ENCODE data around the gene SFXN2.

The SFXN2 gene

DNA sequence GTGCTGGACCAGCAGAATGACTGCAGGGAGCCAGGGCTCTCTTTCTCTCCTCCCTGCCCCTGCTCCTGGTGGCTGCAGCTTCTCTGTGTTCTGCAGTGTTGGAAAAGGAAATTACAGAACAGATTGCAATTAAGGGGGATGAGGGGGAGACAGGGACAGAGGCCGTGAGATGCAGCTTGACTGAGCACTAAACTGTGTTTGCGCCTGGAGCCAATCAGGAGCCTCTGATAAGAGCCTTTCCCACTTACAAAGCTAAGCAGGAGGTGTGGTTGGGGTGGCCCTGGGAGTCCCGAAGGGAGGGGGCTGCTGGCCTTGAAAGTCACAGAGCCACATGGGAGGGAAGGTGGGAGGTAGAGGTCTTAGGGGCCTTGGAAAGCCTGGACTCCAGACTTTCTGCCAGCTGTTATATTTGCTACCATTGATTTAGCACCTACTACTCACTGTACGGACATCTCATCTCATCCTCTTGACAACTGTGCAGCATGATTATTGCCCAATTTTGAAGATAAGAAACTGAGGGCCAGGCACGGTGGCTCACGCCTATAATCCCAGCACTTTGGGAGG is 43.5 kb upstream of the SFXN2 start:
- DNase-seq (ENCODE audit: low read depth), result no peak
- no peak overlapping the region for H3K4me3 ChIP-seq (ENCODE audit: low read length)
- TF ChIP-seq, protein P1, sequence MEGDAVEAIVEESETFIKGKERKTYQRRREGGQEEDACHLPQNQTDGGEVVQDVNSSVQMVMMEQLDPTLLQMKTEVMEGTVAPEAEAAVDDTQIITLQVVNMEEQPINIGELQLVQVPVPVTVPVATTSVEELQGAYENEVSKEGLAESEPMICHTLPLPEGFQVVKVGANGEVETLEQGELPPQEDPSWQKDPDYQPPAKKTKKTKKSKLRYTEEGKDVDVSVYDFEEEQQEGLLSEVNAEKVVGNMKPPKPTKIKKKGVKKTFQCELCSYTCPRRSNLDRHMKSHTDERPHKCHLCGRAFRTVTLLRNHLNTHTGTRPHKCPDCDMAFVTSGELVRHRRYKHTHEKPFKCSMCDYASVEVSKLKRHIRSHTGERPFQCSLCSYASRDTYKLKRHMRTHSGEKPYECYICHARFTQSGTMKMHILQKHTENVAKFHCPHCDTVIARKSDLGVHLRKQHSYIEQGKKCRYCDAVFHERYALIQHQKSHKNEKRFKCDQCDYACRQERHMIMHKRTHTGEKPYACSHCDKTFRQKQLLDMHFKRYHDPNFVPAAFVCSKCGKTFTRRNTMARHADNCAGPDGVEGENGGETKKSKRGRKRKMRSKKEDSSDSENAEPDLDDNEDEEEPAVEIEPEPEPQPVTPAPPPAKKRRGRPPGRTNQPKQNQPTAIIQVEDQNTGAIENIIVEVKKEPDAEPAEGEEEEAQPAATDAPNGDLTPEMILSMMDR (conservative IDR thresholded peaks at IDR 0.05; ENCODE audit: low read depth, low read length), result no peak

DNA sequence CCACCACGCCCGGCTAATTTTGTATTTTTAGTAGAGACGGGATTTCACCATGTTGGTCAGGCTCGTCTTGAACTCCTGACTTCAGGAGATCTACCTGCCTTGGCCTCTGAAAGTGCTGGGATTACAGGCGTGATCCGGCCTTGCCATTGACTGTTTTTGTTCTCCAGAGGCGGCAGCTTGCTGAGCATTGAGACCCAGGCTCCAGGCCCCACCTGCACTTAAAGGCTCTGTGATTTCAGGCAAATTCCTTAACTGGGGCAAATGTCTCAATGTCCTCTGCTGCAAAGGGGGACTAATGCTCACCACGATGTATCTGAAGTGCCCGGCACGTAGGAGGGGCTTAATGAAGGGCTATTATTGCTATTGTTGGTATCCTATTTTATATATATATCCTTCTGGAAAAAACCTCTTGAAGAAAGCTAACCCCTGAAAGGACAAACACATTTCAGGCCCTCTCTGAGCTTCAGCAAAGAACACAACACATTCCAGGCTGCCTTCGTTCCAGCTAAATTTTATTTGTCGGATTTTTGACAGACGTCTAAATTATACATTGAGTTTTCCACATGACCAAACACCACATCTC is 41.1 kb upstream of the SFXN2 start:
- no peak for DNase-seq (ENCODE audit: low read depth)
- peak overlapping the region; percentile 21 for H3K4me3 ChIP-seq (ENCODE audit: low read length)
- TF ChIP-seq, protein P1 (conservative IDR thresholded peaks at IDR 0.05; ENCODE audit: low read depth, low read length), result no peak

DNA sequence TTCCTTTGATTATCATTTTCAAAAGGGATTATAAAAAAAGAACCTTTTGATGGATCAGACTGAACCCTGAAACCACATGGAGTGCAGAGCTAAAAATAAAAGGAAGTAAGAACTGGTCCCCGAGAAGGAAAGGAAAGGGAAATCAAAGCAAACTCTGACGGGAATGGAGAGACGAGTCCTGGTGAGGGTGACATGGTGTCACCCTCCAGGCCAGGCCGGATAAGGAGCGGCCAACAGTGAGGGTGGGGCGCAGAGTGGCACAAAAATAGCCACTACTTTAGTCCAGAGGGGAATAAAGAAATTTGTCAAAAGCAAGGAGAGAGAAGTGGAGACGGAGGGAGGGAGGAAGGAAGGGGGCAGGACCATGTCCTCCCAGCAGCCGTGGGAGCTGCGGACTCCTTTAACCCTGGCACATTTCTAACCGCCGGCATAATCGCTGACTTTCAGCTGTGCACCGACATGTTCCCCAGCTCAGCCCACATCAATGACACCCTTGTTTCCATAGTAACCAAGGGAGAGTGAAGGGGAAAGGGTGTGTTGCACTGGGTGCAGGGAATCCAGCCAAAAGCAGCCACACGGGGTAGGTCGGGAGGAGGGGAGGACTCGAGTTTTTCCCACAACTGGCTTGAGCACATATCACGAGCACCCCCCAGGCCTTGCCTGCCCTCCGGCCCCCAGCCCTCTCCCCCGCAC is 40.5 kb upstream of the SFXN2 start:
- DNase-seq (ENCODE audit: low read depth), result peak; percentile 50
- peak overlapping the region; percentile 21 for H3K4me3 ChIP-seq (ENCODE audit: low read length)
- TF ChIP-seq, protein P1 (conservative IDR thresholded peaks at IDR 0.05; ENCODE audit: low read depth, low read length), result no peak

DNA sequence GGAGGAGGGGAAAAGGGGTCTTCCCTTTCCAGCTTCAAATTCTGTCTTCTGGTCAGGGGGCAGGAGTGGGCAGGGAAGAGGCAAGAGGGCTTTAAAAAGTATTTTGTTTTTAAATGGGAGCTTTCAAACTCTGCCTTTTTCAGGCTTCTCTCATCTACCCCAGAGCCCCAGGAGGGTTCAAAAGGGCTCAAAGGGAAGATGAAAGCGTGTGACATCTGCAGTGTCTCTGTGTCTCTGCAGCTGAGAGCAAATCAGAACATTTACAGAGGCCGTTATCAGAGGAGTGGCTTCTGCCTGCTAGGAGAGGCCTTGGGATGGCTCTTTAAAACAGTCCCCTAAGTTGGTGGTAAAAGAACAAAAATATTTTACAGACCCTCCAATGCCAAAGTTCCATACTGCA is 39.9 kb upstream of the SFXN2 start:
- TF ChIP-seq, protein P1 (conservative IDR thresholded peaks at IDR 0.05; ENCODE audit: low read depth, low read length), result no peak
- H3K4me3 ChIP-seq (ENCODE audit: low read length), result no peak overlapping the region
- no peak for DNase-seq (ENCODE audit: low read depth)

DNA sequence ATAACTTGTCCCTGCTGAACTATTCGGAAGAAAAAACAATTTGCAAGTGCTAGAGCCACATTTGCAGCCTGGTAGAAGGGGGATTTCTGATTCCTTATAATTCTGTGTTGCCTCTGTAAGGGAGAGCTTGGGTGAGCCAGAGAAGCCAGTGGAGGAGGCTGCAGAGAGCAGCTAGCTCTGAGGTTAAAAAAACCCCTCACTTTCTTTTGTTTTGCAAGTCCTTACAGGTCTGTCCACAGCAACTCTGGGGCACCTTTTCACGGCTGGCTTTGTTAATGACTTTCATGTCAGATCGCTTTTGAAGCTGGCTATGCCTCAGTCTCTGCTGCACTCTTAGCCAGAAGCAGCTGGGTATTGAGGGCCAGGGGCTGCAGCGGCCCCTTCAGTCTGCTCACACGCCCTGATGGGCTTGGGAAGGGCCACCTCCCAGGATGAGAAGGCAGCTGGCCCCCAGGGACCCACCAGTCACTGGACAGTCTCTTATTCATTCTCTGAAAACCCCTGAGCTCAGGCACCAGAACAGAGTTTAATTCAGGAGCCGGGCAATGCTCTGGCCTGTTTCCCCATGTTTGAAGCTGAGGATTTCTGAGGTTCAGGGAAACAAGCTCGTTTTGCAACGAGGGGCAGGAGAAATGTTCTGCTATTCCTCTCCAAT is 39.3 kb upstream of the SFXN2 start:
- no peak overlapping the region for H3K4me3 ChIP-seq (ENCODE audit: low read length)
- TF ChIP-seq, protein P1 (conservative IDR thresholded peaks at IDR 0.05; ENCODE audit: low read depth, low read length), result no peak
- no peak for DNase-seq (ENCODE audit: low read depth)

DNA sequence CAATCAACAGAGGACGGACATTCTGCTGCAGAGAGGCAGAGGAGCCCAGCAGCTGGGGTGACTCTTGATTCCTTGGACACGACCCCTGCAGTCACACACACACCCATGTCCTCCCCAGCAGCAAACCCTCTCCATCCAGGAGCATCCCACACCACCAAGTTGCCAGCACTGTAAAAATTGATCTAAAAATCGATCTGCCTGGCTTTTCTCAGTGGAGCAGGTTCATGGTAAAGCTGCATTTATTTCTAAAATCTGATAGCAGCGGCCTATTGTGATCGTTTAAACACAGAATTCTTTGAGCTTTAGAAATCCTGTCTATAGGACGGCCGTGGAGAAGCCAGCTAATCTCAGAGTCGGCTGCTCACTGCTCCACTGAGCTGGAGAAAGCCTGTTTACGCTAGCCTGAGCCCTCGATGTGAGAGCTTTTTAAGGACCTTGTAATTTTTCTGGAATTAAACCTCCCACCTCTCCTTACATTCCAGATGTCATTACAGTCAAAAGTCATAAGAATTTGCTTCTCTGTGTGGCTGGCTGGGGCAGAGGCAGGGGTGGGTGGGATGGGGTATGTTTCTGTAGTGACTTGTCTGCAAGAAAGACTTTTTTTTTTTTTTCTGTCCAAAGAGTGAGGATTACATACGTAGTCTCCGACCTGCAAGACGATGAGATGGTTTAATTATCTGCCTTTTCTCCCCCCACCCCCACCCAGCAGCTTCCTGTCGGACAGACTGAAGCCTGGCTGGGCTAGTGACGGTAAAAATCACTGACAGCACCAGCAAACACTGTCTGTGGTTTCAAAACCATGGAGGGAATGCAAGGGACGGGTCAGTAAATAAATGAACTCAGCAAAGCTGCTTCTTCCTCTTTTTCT is 38.5 kb upstream of the SFXN2 start:
- TF ChIP-seq, protein P1 (conservative IDR thresholded peaks at IDR 0.05; ENCODE audit: low read depth, low read length), result no peak
- H3K4me3 ChIP-seq (ENCODE audit: low read length), result peak overlapping the region; percentile 14
- peak; percentile 65 for DNase-seq (ENCODE audit: low read depth)

Data from retinal pigment epithelial cell (primary cell).